AG04450 (cell line): ENCODE measurements around the gene C5orf47. TPM values are rescaled to one million over a fixed set of nuclear protein-coding genes. Genes with fewer than 3 reads are reported as not detected.
A peak's percentile ranks its signal among the peaks of the same experiment; 100 is the strongest.

ENCODE experiments used
- CTCF ChIA-PET: fragments of 300-600, 350-600 bp; formaldehyde crosslinking; extraction: SDS; loops from one replicate; lab custom pipeline; 2022; ENCODE audit warnings: antibody characterized with exemption, inconsistent platforms; lab: Charles Lee
- POLR2A ChIA-PET: fragments of 350-600 bp; formaldehyde crosslinking; extraction: SDS; loops from one replicate; lab custom pipeline; 2021; ENCODE audit warnings: antibody characterized with exemption, inconsistent platforms; lab: Yijun Ruan, JAX
- DNase-seq: peaks from one replicate; pipeline ENCODE4 v3.0.0-alpha.2; 2011; ENCODE audit warnings: low read depth, low spot score
- H3K27ac ChIP-seq: one replicate; pipeline ENCODE4 v1.5.1; 2012; ENCODE audit warnings: low read depth, low read length, control low read depth
- H3K27me3 ChIP-seq: one replicate; pipeline ENCODE4 v1.6.0; 2012; ENCODE audit warnings: low read length; ENCODE audit not compliant: control insufficient read depth, insufficient read depth
- H3K4me3 ChIP-seq: 2 replicates; pipeline ENCODE4 v1.5.1; 2011; ENCODE audit warnings: mild to moderate bottlenecking, low read depth, low read length, control low read depth
- H3K9me3 ChIP-seq: 2 replicates; pipeline ENCODE4 v1.5.1; 2012; ENCODE audit warnings: low read length; ENCODE audit not compliant: control insufficient read depth, insufficient read depth
- polyA plus RNA-seq: library from polyadenylated mRNA; depleted of rRNA; stranded (reverse); fragments of >200 nt; gene quantifications from 2 replicates; pipeline ENCODE4 v1.2.3, GENCODE V29; 2011
- TF ChIP-seq, protein P1 (sequence below): IDR thresholded peaks from 2 replicates; pipeline ENCODE4 v1.5.1; 2011; ENCODE audit warnings: low read depth, low read length, control low read depth, inconsistent platforms

The C5orf47 gene
- polyA plus RNA-seq, 1 experiment: not detected

DNA sequence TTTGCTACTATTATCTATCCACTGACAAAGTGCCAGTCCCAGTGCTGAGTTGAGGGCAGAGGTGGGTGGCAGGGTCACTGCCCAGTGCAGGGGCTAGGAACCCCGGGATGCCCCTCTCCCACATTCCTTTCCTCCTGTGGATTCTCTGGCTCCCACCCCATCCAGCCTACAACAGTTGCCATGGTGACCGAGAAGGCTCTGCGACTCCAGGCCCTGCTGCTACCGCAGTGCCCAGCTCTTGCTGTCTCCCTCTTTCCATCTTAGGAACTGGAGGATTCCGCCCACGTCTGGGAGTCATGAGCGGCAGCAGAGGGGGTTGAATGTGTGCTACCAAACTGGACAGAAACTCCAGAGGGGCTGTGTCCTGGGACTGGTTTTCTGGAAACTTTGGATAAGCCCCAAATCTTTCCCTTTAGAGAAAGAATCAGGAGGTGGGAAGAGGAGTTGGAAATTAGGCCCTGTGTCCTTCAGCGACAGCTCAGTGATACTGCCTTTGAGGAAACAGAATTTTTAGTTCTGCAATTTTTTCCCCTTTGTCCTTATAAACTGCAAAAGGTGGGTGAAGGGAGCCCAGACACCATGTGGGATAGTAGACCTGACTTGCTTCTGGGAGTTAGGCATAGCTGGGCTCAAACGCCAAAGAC is 20.7 kb upstream of the C5orf47 start:
- DNase-seq: no peak
- POLR2A ChIA-PET: no interaction called here
- CTCF ChIA-PET: interaction anchor here (1.6 kb wide), 2 partner anchors 350 to 352 kb away, joined by 4 to 6 read pairs; partner anchors contain the start of gene BOD1

DNA sequence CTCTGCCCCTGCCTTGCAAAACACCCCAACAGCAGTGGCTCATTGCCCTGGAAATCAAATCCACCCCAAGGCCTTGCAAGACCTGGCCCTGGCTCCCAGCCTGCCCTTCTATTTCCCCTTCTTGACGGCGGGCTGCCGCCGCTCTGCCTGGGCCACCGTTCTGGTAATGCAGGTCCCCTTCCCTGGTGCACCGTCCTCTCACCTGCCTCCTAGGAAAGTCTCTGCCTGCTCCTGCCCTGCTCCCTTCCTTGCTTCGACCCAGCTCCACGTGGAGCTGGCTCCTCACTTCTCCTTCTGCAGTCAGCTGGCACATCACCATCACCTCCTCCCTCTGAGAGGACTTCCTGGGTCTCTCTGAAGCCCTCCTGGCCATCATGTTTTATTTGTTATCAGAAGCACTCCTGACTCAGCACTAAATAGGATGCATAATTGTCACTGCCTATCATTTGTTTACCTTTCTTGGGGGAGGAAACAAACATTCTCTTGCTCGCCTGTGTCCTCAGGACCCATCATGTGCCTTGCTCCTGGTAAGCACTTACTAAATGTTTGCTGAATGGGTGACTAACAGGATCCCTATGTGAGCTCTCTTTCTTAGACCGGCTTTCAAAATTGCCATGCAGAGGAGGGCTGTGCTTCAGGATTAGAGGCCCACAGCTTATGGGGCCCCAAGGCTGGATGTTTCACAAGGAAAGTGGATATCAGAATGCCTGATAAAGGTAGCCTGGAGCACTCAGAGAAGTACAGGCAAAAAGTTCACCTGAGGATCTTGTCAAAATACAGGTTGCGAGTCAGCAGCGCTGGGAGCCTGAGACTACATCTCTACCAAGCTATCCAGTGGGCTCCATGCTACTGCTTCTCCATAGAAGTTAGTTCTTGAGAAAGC is 19.6 kb upstream of the C5orf47 start:
- Histone ChIP-seq H3K9me3 (no peaks in the 10 kb centered on the region; the same call in 1 of the 2 replicates), H3K4me3 (no peak overlapping the region), H3K27ac (peak overlapping the region; percentile 57), H3K27me3 (no peaks in the 10 kb centered on the region)
- ChIA-PET CTCF (interaction anchor here (0.7 to 1.6 kb wide), 4 partner anchors 46 to 354 kb away, joined by 3 to 6 read pairs (median 4); partner anchors contain the start of gene BOD1), POLR2A (interaction anchor here (1.1 kb wide), 1 partner anchor 81 kb away, joined by 8 read pairs; the partner anchor contains the start of gene CPEB4)
- peak; percentile 51 for DNase-seq
- TF ChIP-seq, protein P1, sequence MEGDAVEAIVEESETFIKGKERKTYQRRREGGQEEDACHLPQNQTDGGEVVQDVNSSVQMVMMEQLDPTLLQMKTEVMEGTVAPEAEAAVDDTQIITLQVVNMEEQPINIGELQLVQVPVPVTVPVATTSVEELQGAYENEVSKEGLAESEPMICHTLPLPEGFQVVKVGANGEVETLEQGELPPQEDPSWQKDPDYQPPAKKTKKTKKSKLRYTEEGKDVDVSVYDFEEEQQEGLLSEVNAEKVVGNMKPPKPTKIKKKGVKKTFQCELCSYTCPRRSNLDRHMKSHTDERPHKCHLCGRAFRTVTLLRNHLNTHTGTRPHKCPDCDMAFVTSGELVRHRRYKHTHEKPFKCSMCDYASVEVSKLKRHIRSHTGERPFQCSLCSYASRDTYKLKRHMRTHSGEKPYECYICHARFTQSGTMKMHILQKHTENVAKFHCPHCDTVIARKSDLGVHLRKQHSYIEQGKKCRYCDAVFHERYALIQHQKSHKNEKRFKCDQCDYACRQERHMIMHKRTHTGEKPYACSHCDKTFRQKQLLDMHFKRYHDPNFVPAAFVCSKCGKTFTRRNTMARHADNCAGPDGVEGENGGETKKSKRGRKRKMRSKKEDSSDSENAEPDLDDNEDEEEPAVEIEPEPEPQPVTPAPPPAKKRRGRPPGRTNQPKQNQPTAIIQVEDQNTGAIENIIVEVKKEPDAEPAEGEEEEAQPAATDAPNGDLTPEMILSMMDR: no peak

More for the DNA sequence above, 20.7 kb upstream of the C5orf47 start:
- no peaks in the 10 kb centered on the region; the same call in 1 of the 2 replicates for H3K9me3 ChIP-seq
- H3K27ac ChIP-seq: no peak overlapping the region
- no peaks in the 10 kb centered on the region for H3K27me3 ChIP-seq
- no peak overlapping the region for H3K4me3 ChIP-seq
- TF ChIP-seq, protein P1: no peak

DNA sequence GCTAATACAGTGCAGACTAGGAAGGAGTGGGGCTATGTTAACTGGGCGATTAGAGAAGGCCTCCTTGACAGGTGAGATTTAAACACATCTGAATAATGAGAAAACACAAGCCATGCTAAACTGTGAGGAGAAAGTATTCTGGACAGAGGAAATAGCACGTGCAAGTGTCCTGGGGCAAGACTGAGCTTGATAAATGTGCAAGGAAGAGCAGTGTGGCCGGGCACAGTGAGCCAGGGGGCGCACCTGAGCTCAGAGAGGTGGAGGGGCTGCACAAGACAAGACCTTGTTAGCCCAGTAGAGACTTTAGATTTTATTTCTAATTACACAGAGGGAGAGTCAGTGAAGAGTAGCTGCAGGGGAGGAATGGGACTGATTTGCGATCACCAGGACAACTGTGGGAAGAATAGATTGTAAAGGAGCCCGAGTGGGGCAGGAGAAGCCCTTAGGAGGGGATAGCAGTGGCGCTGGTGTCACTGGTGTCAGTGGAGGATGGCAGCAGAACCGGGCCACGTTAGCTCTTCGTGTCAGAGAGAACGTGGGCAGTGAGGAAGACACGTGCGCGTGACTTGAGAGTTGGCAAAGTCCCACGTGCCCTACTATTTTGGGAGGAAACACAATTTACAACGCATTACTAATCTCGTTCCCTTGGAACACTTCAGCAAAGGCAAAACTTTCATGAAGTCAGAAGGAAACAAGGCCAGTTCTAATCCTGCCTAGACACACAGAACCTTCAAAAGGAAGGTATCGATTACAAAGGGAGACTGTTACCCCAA is 17.9 kb upstream of the C5orf47 start:
- H3K4me3 ChIP-seq: no peak overlapping the region
- ChIA-PET POLR2A (no interaction called here), CTCF (interaction anchor here (0.8 to 5.7 kb wide), 3 partner anchors 10 to 352 kb away, joined by 4 to 222 read pairs (median 4); partner anchors contain the start of gene BOD1)
- TF ChIP-seq, protein P1: no peak
- no peak for DNase-seq
- peaks cover 3% of the 10 kb centered on the region for H3K27me3 ChIP-seq
- no peak overlapping the region for H3K27ac ChIP-seq
- H3K9me3 ChIP-seq: no peaks in the 10 kb centered on the region; the same call in 1 of the 2 replicates

DNA sequence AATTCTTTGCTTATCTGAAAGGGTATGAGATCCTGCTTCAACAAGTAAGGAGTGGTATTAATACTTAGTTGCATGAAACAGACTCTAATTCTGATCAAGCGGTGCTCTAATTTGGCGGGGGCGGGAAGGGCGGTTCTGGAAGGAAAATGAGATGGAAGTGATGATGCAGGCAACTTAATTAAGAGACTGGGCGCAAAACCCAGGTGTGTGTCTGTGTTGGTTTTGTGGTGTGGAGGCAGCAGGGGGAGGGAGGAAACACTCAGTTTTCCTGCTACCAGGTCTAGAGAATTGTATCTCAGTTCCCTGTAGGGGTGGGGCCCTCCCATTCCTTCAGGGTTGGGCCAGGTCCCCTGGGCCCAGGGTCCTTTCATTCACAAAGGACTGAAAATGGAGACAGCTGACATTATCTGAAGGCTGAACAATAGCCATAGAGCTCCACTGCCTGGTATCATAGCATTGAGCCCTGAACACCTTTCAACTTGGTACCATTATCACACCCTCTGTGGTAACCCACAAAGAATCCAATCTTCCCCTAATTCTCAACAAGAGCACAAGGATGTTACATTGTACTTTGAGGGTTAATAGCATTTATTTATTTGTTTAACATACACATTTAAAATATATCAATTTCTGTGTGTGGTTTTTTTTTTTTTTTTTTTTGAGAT is 17.2 kb upstream of the C5orf47 start:
- no peak overlapping the region for H3K27ac ChIP-seq
- no peak overlapping the region for H3K4me3 ChIP-seq
- POLR2A ChIA-PET: no interaction called here
- CTCF ChIA-PET: interaction anchor here (1.6 to 5.7 kb wide), 5 partner anchors 9 to 352 kb away, joined by 4 to 222 read pairs (median 4); partner anchors contain the start of gene BOD1
- no peak for DNase-seq
- peaks cover 3% of the 10 kb centered on the region for H3K27me3 ChIP-seq
- no peaks in the 10 kb centered on the region; the same call in 1 of the 2 replicates for H3K9me3 ChIP-seq
- TF ChIP-seq, protein P1: no peak
